ENCODE results near the gene RCOR2.
"Not testable (repeated sequence)": the region's sequence is repeated elsewhere in the genome, so short reads cannot be mapped to it uniquely, and the experiment has no call there.

Gene RCOR2

DNA sequence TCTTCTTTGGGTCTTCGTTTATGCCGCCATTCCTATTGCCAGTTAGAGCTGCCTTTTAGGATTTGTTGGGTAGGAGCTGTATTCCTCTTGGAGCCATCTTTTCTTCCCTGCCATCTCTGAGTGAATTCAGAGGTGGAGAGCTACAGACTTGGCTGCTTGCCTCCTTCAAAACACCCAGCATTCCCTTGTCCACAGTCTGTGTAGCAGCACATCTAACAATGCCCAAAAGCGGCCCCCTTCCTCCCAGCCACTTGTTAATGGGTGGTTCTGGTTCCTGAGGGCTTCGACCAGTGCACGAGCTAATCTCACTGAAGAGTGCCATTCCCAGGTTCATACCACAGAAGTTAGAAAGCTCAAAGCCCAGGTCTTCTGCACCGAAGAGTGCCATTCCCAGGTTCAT, 40.3 kb downstream of the RCOR2 start:
- DNase-seq, result no peak

GRCh38 chr11:63875506-63876065, 41.4 kb downstream of the RCOR2 start:
- DNase-seq, result no peak

- no peak for DNase-seq
Measured at GRCh38 chr11:63874511-63874910, 42.5 kb downstream of the RCOR2 start.

DNA sequence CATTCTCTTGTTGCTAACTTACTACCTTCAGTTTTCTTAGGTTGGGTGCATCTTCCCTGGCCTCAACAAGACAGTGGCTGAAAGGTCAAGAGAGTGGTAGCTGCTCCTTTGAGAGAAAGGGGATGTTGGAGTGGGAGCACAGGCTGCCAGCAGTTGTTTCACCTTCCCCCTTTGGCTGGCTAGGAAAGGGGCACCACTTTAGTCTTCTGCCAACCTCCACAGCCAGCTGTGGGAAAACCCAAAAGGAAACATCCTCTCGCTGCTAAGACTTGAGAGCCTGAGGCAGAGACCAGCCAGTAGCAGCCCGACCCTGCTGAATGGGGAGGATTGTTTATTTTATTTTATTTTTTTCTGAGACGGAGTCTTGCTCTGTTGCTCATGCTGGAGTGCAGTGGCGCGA, 43.7 kb downstream of the RCOR2 start:
- no peak for DNase-seq

DNA sequence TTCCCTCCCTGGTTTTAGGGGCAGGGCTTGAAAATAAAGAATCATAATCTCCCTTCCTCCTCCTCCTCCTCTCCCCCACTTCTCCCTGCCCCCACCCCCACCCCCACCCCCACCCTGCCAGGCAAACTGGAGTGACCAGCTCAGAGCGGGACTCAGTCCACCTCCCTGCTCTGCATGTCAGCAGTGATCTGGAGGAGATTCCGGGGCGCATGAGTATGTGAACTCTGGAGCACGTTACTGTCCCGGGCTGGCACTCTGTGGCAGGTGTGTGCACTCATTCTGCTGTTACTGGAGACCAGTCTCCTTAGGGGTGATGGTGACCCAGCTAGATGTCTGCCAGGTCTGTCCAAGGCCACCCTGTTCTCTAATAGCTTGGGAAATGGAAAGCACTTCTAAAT, 44.2 kb downstream of the RCOR2 start:
- DNase-seq, result no peak

- peak in 1 of 5 donors; percentile 61 for DNase-seq
Measured at GRCh38 chr11:63871962-63872799, 44.8 kb downstream of the RCOR2 start.

GRCh38 chr11:63870351-63871140, 46.4 kb downstream of the RCOR2 start:
- DNase-seq, result no peak

DNA sequence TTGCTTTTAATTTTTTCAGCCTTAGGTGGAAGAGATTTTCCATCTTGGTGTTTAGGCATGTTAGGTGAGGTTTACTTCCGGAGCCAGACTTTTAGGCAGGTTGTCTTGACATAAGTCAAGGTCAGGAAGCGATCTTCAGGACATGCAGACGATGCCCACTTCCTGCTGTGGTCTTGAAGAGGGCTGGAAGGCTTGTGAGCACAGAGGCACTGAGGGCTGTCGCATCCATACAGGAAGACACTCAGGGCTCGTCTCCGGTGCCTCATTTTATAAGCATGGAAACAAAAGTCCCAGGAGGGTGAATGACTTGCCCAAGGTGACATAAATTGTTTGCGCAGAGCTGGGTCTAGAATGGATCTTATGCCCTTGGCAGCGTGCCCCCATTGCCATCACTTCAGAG, 47.3 kb downstream of the RCOR2 start:
- DNase-seq, result peak; percentile 13 to 65 (median 38)

DNA sequence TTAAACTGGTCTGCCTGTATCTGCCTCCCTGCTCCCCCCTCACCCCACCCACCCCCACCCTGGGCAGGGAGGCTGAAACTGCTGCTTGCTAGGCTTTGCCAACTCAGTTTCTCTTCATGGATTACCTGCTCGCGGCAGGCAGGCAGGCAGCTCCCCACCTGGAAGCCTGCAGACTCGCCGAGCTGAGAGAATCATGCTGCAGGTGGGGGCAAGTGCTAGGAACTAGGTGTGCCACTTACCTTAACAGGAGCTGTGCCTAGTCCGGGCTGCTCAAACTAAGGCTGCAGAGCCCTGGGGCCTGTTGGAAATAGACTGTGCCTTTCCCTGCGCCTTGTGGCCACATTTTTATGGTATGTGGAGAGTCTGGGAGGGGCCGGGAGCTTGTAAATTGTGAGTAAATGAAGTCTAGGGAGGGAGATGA, 47.8 kb downstream of the RCOR2 start:
- no peak for DNase-seq

GRCh38 chr11:63868399-63869064, 48.4 kb downstream of the RCOR2 start:
- DNase-seq, result no peak

DNA sequence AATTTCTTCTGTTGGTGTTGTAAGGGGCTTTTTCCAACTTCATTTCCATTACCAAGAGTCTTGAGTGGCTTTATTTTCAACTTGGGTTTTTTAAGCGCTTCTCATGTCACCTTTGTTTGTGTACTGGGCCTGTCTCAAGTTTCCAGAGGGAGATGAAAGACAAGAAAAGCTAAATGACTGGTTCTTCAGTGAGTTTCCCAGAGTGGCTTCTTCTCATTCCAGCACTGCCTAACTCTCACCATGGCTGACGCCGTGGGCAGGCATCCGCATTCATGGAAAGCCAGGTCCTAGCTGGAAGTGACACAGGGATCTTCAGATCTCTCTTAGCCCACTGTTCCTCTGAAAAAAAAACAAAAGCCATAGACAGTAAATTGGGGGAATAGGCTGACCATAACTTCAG, 49.5 kb downstream of the RCOR2 start:
- DNase-seq, result no peak

- DNase-seq, result peak; percentile 19 to 89 (median 53)
Measured at GRCh38 chr11:63866211-63866610, 50.8 kb downstream of the RCOR2 start.

GRCh38 chr11:63863620-63864019, 53.3 kb downstream of the RCOR2 start:
- DNase-seq, result not testable (repeated sequence)

GRCh38 chr11:63862923-63863322, 54.0 kb downstream of the RCOR2 start:
- peak in 1 of 5 donors; percentile 9 for DNase-seq

Measured in T-helper 1 cell (primary cell).